ENCODE data around the gene PPP2R5D.
"Not testable (repeated sequence)": the region's sequence is repeated elsewhere in the genome, so short reads cannot be mapped to it uniquely, and the experiment has no call there.

The PPP2R5D gene

DNA sequence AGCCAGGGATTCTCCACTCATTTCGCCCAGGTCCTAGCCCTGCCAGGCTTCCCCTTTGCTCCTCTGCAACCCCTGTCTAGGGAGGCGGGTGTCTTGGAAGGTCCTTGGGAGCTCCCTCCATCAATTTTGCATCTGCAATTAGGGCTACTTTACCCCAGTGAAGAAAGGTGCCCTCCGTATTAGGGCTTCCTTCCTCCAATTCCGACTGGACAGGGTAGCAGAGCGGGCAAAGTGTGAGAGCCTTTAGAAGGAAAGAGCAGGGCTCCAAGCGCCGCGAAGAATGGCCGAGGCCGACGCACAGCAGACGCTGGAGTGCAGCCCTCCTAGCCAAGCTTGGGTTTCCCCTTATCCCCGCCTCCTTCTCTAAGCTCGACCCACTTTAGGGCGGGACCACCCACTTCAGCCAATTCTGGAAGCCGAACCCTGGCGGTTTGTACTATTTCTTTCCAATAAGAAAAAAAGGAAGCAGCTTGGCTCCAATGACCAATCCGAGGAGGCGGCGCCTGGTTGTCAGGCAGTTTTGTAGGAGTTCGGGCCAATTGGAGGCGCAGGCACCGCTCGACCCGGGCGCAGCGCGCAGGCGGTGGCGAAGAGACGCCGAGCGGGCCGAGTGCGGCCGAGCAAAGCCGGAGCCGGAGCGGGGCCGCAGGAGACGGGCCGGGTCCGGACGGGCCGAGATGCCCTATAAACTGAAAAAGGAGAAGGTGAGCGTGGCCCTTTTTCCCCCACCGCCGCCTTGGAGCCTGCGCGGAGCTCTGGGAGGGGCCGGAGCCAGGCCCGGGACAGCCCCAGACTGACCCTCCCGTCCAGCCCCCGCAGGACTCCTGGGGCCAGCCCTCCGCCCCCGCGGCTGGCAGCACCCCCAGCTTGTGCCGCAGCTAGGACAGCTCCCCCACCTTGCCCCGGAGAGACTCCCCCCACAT lies at the start of gene PPP2R5D:
Gene PPP2R5D, plus strand, starts transcription at position 570 of the 923 bp plus-strand sequence. Its CDS starts 108 bp downstream, at position 678.
- DNase-seq: peak; percentile 100

GRCh38 chr6:42935322-42935721 lies 49.0 kb upstream of the PPP2R5D start:
- DNase-seq: no peak

DNA sequence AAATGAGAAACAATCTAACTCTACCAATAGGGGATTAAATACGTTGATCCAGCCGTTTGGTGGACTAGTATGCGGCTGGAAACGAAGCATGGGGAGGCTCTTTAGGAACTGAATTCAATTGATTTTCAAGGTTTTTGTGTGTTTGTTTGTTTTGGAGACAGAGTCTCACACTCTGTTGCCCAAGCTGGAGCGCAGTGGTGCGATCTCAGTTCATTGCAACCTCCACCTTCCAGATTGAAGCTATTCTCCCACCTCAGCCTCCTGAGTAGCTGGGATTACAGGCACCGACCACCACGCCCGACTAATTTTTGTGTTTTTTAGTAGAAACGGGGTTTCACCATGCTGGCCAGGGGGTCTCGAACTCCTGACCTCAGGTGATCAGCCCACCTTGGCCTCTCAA lies 48.0 kb upstream of the PPP2R5D start:
- DNase-seq: no peak

DNA sequence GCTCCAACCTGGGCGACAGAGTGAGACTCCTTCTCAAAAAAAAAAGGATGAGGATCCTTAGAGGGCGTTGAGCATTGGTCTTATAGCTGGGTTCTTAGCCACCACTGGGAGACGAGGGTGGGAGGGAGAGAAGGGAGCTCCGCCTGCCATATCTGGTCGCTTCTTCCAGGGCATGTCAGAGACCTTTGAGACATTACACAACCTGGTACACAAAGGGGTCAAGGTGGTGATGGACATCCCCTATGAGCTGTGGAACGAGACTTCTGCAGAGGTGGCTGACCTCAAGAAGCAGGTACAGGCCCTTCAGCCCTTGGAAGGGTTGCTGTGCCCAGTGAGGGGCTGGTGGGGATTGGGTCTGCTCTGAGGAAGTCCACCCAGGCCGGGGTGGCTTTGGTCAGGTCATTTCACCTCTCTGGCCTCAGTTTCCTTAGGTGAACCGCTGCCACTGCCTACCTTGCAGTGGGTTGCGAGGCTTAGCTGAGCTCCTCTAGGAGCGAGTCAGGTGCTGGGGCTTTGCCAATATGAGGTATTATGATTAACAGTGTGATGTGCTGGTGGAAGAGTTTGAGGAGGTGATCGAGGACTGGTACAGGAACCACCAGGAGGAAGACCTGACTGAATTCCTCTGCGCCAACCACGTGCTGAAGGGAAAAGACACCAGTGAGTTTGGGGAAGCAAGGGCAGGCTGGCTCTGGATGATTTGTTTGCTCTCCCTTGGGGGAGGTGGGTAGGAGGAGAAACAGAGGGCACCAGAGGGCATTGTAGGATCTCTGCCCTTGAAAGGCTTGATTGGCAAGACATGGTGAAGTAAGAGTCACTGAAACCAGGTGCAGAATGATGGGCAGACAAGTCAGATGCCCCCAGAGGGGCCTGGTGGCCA lies 46.6 kb upstream of the PPP2R5D start:
- no peak for DNase-seq

GRCh38 chr6:42938428-42938796 lies 46.0 kb upstream of the PPP2R5D start:
- no peak for DNase-seq

DNA sequence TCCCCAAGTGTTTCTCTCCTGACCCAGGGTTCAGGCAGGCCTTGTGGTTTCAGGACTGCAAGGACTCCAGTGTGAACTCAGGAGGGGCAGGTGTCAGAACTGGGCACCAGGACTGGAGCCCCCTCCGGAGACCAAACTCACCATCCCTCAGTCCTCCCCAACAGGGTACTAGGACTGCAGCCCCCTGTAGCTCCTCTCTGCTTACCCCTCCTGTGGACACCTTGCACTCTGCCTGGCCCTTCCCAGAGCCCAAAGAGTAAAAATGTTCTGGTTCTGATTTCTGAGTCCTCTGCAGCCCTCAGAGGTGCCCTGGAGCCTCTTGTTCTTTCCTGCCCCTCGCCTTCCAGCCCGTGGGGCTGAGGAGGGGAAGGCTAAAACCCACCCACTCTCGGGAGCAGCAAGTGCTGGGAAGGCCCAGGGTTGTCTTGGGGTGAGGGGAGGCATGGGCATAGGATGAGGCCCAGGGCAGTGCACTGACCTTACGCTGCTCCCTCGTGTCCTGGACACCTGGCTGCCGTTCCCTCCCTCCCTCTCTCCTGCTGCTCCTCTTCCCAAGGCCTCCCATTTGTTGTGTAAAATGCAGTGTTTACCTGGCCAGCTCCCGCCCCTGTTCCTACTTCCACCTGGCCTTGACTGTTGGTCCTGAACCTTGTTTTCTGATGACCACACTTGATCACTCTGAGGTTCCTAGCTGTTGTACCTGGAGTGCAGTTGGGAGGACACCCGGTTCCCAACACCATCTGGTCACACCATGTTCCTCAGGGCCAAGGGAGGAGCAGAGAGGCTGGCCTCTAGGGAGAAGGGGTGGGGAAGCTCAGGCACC lies 45.2 kb upstream of the PPP2R5D start:
- DNase-seq: no peak

GRCh38 chr6:42939810-42940167 lies 44.6 kb upstream of the PPP2R5D start:
- DNase-seq: no peak

DNA sequence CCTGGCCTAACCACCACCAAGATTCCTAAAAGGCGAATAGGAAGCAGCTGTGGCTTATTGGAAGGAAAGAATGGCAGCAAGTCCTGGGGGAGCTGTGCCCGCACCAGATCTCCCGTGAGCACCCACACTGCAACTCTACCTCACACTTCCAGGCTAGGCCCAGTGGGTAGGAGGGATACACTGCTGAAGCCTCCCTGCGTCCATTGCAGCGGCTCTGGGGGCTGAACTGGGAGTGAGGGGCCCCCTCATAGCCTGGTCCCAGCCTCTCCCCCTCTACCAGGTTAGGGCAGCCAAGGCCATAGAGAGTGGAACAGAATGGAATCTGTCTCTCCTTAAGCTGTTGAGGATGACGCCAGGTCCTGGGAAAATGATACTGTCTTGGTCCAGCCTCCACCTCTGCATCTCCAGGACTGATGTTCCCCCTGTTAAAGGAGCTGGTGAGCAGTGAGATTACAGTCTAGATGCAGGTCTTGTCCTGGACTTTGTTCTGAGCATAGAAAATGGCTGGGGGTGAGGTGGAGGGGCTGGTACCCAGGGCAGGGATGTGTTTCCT lies 43.8 kb upstream of the PPP2R5D start:
- DNase-seq: no peak

DNA sequence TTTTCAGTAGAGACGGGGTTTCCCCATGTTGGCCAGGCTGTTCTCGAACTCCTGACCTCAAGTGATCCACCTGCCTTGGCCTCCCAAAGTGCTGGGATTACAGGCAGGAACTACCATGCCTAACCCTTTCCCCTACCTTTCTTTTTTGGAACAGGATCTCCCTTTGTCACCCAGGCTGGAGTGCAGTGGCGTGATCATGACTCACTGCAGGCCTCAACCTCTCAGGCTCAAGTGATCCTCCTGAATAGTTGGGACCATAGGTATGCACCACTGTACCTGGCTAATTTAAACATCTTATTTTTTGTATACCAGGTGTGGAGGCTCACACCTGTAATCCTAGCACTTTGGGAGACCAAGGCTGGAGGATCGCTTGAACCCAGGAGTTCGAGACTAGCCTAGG lies 43.0 kb upstream of the PPP2R5D start:
- not testable (repeated sequence) for DNase-seq

DNA sequence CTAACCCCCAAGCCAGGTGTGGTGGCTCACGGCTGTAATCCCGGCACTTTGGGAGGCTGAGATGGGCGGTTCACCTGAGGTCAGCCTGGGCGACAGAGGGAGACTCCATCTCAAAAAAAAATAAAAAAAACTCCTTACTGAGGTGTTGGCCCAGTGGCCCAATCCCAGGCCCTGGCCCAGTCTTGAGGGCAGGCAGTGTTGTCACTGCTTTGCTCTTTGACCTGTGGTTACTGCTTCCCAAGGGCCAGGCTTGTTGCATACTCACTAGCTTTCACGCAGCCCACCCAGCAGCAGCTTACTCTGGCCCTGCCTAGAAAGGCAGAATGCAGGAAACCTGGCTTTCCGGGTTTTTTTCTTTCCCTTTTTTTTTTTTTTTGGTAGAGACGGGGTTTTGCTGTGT lies 41.9 kb upstream of the PPP2R5D start:
- no peak for DNase-seq

DNA sequence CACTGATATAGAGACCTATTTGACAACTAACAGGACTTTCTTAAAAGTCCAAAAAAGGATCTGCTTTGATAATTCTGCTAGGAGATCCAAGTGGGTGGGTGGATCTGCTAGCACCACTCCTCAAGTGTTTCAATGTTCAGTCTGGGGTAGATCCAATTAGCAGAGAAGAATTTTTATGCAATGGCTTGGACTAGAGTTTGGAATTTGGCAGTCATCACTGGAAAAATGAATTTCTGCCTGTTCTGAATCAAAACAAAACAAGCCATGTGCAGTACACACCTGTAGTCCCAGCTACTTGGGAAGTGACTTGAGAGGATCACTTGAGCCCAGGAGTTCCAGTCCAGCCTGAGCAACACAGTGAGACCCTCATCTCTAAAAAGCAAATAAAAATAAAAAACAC lies 36.4 kb upstream of the PPP2R5D start:
- no peak for DNase-seq

GRCh38 chr6:42952389-42952788 lies 32.0 kb upstream of the PPP2R5D start:
- DNase-seq: no peak

- not testable (repeated sequence) for DNase-seq
These were observed 30.0 kb upstream of the PPP2R5D start for GRCh38 chr6:42954405-42954804.

DNA sequence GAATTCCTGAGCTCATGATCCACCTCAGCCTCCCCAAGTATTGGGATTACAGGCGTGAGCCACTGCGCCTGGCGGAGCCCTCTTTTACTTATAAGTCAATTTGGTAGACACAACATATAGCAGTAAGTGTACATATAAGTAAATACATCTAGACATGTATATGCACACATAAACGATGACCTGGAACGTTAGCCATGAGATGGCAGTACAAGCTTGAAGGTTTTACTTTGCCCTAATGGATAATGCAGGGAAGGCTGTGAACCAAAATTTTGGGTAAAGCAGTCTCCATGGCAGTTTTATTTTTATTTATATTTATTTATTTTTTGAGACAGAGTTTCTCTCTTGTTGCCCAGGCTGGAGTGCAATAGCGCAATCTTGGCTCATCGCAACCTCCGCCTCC lies 26.2 kb upstream of the PPP2R5D start:
- no peak for DNase-seq

GRCh38 chr6:42959917-42960242 lies 24.5 kb upstream of the PPP2R5D start:
- DNase-seq: no peak

- DNase-seq: peak; percentile 87
These were observed 23.9 kb upstream of the PPP2R5D start, which contains the start of gene GNMT for GRCh38 chr6:42960243-42961019. GNMT (plus strand) TSS chr6:42960754; CDS start chr6:42960768, 14 bp downstream.

GRCh38 chr6:42961020-42961470 lies 23.3 kb upstream of the PPP2R5D start:
- DNase-seq: no peak

DNA sequence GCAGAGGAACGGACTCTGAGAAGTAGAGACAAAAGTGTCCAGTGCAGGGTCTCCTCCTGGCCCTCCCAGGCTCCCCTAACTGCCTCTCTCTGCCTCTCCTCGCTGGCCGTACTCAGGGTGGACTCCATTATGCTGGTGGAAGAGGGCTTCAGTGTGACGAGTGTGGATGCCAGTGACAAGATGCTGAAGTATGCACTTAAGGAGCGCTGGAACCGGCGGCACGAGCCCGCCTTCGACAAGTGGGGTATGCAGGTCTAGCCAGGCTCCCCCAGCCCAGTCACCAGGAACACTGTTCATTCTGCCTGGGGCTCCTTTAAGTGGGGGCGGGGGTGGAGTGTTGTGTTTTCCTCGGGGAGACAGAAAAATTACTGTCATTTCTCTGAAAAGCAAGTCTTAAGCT lies 22.3 kb upstream of the PPP2R5D start:
- DNase-seq: no peak

- no peak for DNase-seq
These were observed 21.7 kb upstream of the PPP2R5D start for GRCh38 chr6:42962502-42963178.

- no peak for DNase-seq
These were observed 21.1 kb upstream of the PPP2R5D start for GRCh38 chr6:42963179-42963854.
